ENCODE results near the gene GAS6.

GRCh38 chr13:113860051-113860664 lies 3.7 kb downstream of the GAS6 start:
- no peak for TF ChIP-seq POLR2A (IDR thresholded peaks at IDR 0.05; ENCODE audit: low read depth, low read length)
- TF ChIP-seq TAF1 (IDR thresholded peaks at IDR 0.05; ENCODE audit: low read depth, low read length): no peak
